HG02852 (cell line): ENCODE measurements around the gene C10orf71.

Source experiments
- ATAC-seq: cut with Tn5 transposase; IDR thresholded peaks from one replicate; pipeline ENCODE4 v1.9.1; 2021; ENCODE audit warnings: mild to moderate bottlenecking, moderate library complexity; ENCODE audit not compliant: unreplicated experiment

Gene C10orf71

GRCh38 chr10:49273626-49274025 lies 25.3 kb upstream of the C10orf71 start:
- no peak for ATAC-seq

- ATAC-seq: no peak
Measured at GRCh38 chr10:49274886-49275285, 24.1 kb upstream of the C10orf71 start.

GRCh38 chr10:49275896-49276295 lies 23.1 kb upstream of the C10orf71 start:
- no peak for ATAC-seq

- ATAC-seq: no peak
Measured at GRCh38 chr10:49276596-49276995, 22.4 kb upstream of the C10orf71 start.

- no peak for ATAC-seq
Measured at GRCh38 chr10:49277973-49278372, 21.0 kb upstream of the C10orf71 start.

- ATAC-seq: no peak
Measured at GRCh38 chr10:49278497-49278981, 20.4 kb upstream of the C10orf71 start.

- no peak for ATAC-seq
Measured at GRCh38 chr10:49279015-49279880, 19.7 kb upstream of the C10orf71 start.

GRCh38 chr10:49280001-49280408 lies 19.0 kb upstream of the C10orf71 start:
- no peak for ATAC-seq

GRCh38 chr10:49281461-49281860 lies 17.5 kb upstream of the C10orf71 start:
- ATAC-seq: no peak

- ATAC-seq: no peak
Measured at GRCh38 chr10:49282306-49282705, 16.7 kb upstream of the C10orf71 start.

GRCh38 chr10:49282879-49283341 lies 16.1 kb upstream of the C10orf71 start:
- no peak for ATAC-seq

- no peak for ATAC-seq
Measured at GRCh38 chr10:49283491-49283890, 15.5 kb upstream of the C10orf71 start.

GRCh38 chr10:49284356-49284755 lies 14.6 kb upstream of the C10orf71 start:
- ATAC-seq: no peak

- no peak for ATAC-seq
Measured at GRCh38 chr10:49285232-49285631, 13.7 kb upstream of the C10orf71 start.

GRCh38 chr10:49286686-49287085 lies 12.3 kb upstream of the C10orf71 start:
- no peak for ATAC-seq

GRCh38 chr10:49287689-49288340 lies 11.2 kb upstream of the C10orf71 start:
- no peak for ATAC-seq

- no peak for ATAC-seq
Measured at GRCh38 chr10:49288341-49289065, 10.5 kb upstream of the C10orf71 start.

GRCh38 chr10:49289480-49289879 lies 9.5 kb upstream of the C10orf71 start:
- no peak for ATAC-seq

- no peak for ATAC-seq
Measured at GRCh38 chr10:49290131-49290530, 8.8 kb upstream of the C10orf71 start.

GRCh38 chr10:49290607-49291006 lies 8.4 kb upstream of the C10orf71 start:
- no peak for ATAC-seq

- ATAC-seq: no peak
Measured at GRCh38 chr10:49292565-49293207, 6.3 kb upstream of the C10orf71 start.
